ENCODE results near the gene SMIM38. TPM values are rescaled to one million over a fixed set of nuclear protein-coding genes. Genes with fewer than 3 reads are reported as not detected.
A peak's percentile ranks its signal among the peaks of the same experiment; 100 is the strongest.

The SMIM38 gene
- total RNA-seq, 1 donor: under 0.01 TPM

- Histone ChIP-seq H3K4me2 (ENCODE audit: insufficient read depth, low read length) (peak overlapping the region; percentile 68), H3K4me3 (ENCODE audit: insufficient read depth, low read length) (no peak overlapping the region), H3K27me3 (ENCODE audit: insufficient read depth, low read length) (no peaks in the 10 kb centered on the region), H3K79me2 (ENCODE audit: insufficient read depth, low read length) (no peaks in the 10 kb centered on the region), H4K20me1 (ENCODE audit: insufficient read depth, low read length) (no peaks in the 10 kb centered on the region), H2AFZ (ENCODE audit: low read length) (no peak overlapping the region), H3K9me3 (ENCODE audit: low read depth, low read length) (peaks cover 3% of the 10 kb centered on the region), H3K36me3 (ENCODE audit: insufficient read depth, low read length) (no peaks in the 10 kb centered on the region), H3K27ac (ENCODE audit: low read depth, low read length) (no peak overlapping the region), H3K4me1 (ENCODE audit: insufficient read depth, low read length) (peaks cover 11% of the 10 kb centered on the region)
- TF ChIP-seq CTCF (IDR thresholded peaks at IDR 0.05; ENCODE audit: extremely low read depth, low read depth, low read length): no peak
- DNase-seq (ENCODE audit: insufficient read length, low spot score, missing footprints): no peak
These were observed 31.9 kb upstream of the SMIM38 start for GRCh38 chr11:69123593-69124545.

DNA sequence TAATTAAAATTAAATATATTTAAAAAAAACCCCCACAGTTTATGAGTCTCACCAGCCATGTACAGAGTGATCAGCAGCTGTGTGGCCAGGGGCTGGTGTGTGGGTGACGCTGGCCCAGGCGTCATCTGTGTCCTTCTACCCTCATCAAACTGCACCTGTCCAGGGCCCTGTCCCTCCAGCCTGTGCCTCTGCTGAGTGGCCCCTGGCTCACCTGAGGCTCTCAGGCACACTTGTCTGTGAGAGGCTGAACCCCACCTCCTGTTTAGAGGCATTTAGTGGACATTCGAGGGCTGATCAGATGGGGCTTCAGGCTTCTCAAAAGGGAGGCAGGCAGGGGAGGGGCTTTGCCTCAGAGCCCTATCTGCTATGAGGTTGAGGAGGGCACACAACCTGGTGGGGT is 29.9 kb upstream of the SMIM38 start:
- no peak overlapping the region for H2AFZ ChIP-seq (ENCODE audit: low read length)
- H4K20me1 ChIP-seq (ENCODE audit: insufficient read depth, low read length): no peaks in the 10 kb centered on the region
- peaks cover 6% of the 10 kb centered on the region for H3K9me3 ChIP-seq (ENCODE audit: low read depth, low read length)
- no peaks in the 10 kb centered on the region for H3K36me3 ChIP-seq (ENCODE audit: insufficient read depth, low read length)
- H3K27me3 ChIP-seq (ENCODE audit: insufficient read depth, low read length): no peaks in the 10 kb centered on the region
- no peak overlapping the region for H3K27ac ChIP-seq (ENCODE audit: low read depth, low read length)
- no peak for TF ChIP-seq CTCF (IDR thresholded peaks at IDR 0.05; ENCODE audit: extremely low read depth, low read depth, low read length)
- peak; percentile 31 for DNase-seq (ENCODE audit: insufficient read length, low spot score, missing footprints)
- H3K4me2 ChIP-seq (ENCODE audit: insufficient read depth, low read length): no peak overlapping the region
- peaks cover 11% of the 10 kb centered on the region for H3K4me1 ChIP-seq (ENCODE audit: insufficient read depth, low read length)
- H3K79me2 ChIP-seq (ENCODE audit: insufficient read depth, low read length): no peaks in the 10 kb centered on the region
- no peak overlapping the region for H3K4me3 ChIP-seq (ENCODE audit: insufficient read depth, low read length)

DNA sequence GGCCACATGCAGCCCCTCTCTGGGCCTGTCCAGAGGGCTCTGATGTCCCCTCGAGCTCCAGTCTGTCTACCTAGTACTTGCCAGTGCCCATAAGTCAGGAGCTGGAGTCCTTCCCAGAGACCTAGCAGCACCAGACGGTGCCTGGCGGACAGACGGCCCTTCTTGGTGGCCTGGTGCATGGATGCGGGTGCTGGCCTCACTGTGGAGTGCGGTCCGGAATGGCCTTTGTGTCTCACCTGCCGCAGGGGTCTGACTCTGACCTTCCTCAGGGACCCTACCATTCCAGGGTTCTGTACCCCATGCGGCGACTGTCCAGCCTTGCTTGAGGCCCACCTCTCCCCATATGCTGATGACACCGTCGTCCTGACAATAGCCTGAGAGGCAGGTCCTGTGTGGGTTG is 29.4 kb upstream of the SMIM38 start:
- Histone ChIP-seq H2AFZ (ENCODE audit: low read length) (no peak overlapping the region), H3K4me3 (ENCODE audit: insufficient read depth, low read length) (no peak overlapping the region), H3K27ac (ENCODE audit: low read depth, low read length) (no peak overlapping the region), H3K36me3 (ENCODE audit: insufficient read depth, low read length) (no peaks in the 10 kb centered on the region), H3K4me1 (ENCODE audit: insufficient read depth, low read length) (peaks cover 11% of the 10 kb centered on the region), H3K4me2 (ENCODE audit: insufficient read depth, low read length) (no peak overlapping the region), H4K20me1 (ENCODE audit: insufficient read depth, low read length) (no peaks in the 10 kb centered on the region), H3K27me3 (ENCODE audit: insufficient read depth, low read length) (no peaks in the 10 kb centered on the region), H3K9me3 (ENCODE audit: low read depth, low read length) (peaks cover 6% of the 10 kb centered on the region), H3K79me2 (ENCODE audit: insufficient read depth, low read length) (no peaks in the 10 kb centered on the region)
- peak; percentile 48 for DNase-seq (ENCODE audit: insufficient read length, low spot score, missing footprints)
- TF ChIP-seq CTCF (IDR thresholded peaks at IDR 0.05; ENCODE audit: extremely low read depth, low read depth, low read length): no peak

DNA sequence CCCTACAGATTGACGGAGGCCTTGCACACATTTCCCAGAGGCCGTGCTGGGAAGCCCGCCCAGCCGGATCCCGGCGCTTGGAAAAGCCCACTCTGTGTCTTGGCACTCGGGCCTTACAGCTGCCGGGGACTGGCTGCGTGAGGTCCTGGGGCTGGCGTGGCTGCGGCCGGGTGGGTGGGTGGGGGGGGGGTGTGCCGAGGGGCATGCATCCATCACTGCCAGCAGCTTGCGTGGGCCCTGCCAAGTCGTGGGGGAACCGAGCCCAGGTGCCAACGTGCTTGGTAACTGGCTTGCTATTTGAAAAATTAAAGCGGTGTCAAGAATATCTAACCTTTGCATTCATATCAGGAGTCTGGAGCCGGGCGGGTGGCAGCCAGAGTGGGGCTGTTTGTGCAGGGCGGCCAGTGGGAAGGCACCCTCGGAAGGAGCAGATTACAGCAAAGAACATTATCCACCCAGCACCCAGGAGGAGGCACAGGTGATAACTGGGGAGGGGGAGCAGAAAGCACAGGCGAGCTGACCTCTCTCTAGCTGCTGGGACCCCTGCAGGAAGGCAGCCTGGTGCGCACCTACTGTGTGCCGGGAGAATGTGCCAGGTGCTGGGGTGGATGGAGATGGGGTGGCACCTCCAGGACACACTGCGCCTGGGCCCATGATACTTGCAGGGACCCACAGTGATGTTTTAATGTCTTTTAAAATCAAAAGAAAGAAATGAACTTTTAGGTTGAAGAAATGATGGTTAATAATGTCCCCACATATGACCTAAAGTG is 28.5 kb upstream of the SMIM38 start:
- H3K27me3 ChIP-seq (ENCODE audit: insufficient read depth, low read length): no peaks in the 10 kb centered on the region
- peak; percentile 75 for DNase-seq (ENCODE audit: insufficient read length, low spot score, missing footprints)
- no peak overlapping the region for H3K27ac ChIP-seq (ENCODE audit: low read depth, low read length)
- no peaks in the 10 kb centered on the region for H3K79me2 ChIP-seq (ENCODE audit: insufficient read depth, low read length)
- no peak overlapping the region for H3K4me2 ChIP-seq (ENCODE audit: insufficient read depth, low read length)
- H3K36me3 ChIP-seq (ENCODE audit: insufficient read depth, low read length): no peaks in the 10 kb centered on the region
- H3K4me3 ChIP-seq (ENCODE audit: insufficient read depth, low read length): no peak overlapping the region
- no peak overlapping the region for H2AFZ ChIP-seq (ENCODE audit: low read length)
- H3K4me1 ChIP-seq (ENCODE audit: insufficient read depth, low read length): peaks cover 11% of the 10 kb centered on the region
- peaks cover 6% of the 10 kb centered on the region for H3K9me3 ChIP-seq (ENCODE audit: low read depth, low read length)
- TF ChIP-seq CTCF (IDR thresholded peaks at IDR 0.05; ENCODE audit: extremely low read depth, low read depth, low read length): no peak
- H4K20me1 ChIP-seq (ENCODE audit: insufficient read depth, low read length): no peaks in the 10 kb centered on the region
